Stimulated activated CD4-positive, alpha-beta T cell treated with anti-CD3 and anti-CD28 coated beads, Interleukin-15, amount 100 ng/mL, for 1 hour (primary cell): Measurements from ENCODE around the gene INO80D.
A peak's percentile ranks its signal among the peaks of the same experiment; 100 is the strongest.

Experiments
- DNase-seq, 2 donors: peaks; one replicate each; pipeline ENCODE4 v3.0.0-alpha.2; 2020; ENCODE audit warnings: low read depth in 1 of 2, low spot score in 1 of 2

Gene INO80D

DNA sequence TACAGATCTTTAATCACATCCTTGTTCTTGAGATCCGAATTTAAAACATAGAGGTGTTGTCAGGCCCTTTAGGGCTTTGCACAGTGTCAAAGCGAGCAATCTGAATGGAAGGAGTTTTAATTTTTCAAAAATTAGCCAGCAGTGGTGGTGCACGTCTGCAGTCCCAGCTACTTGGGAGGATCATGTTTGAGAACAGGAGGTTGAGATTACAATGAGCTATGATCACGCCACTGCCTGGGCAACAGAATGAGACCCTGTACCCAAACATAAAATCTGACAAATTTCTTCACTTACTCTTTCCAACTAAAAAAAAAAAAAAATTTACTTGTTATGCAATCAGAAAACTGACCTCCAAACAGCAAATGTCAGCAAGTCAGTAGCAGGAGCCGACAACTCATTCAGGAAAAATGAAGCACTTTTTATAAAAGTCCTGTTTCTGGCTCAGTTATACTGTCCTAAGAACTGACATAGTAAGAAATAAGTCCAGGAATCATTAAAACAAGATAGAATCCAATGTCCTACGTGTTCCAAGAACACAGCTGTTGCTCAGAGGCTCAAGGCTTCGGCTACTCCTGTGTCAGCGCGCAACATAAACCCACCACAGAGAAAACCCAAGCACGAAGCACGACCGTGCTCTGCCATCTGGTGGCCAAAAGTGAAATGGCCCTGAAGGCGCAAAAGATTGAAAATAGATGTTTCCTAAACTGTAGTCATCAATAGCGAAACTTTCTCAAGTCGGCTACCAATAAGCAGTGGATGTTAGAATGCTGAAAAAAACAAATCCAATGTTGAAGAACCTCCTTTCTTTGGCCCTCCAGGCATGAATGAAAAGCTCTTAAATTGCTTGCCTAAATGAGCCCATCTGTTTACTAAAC, 138.1 kb downstream of the INO80D start:
- DNase-seq: peak; percentile 18 to 34

DNA sequence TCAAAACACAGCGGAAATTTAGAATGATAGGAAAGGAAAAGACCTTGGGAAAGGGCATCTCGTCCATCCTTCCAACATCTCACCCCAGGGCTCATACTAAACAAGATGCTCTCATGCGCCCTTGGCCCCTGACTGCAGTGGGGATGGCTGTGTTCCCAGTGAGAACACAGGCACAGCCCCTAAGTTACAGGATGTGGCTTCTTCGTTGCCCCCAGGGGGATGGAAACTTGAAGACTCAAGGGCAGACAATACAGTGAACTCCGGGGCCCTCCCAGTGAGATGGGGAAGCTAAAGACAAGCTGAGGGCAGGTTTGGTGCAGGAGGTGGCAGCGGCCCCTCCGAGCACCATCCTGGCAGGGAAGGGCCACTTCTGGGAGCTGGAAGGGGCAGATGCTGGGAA, 139.7 kb downstream of the INO80D start:
- no peak for DNase-seq
